K562 (cell line): ENCODE data around the gene TOR1A. TPM values are rescaled to one million over a fixed set of nuclear protein-coding genes. Genes with fewer than 3 reads are reported as not detected.

Source experiments
- AFF1 ChIP-seq, 2 experiments: fragments of 450-650 bp; IDR thresholded peaks; 2 replicates each; pipeline ENCODE4 v1.6.1; 2018; ENCODE audit warnings: mild to moderate bottlenecking in 2 of 2, low read depth in 1 of 2; ENCODE audit not compliant: partially characterized antibody in 2 of 2
- CAMTA2 ChIP-seq: fragments of 250-450 bp; sonication (Bioruptor Pico); conservative IDR thresholded peaks from 2 replicates; pipeline ENCODE4 v1.5.1; 2022
- CREB1 ChIP-seq, 2 experiments: sonication (generic) in 1 of 2; formaldehyde crosslinking in 1 of 2; IDR thresholded peaks; 2 replicates each; pipeline versions ENCODE4 v1.6.1 to v1.8.0; 2012 to 2022; ENCODE audit warnings: inconsistent platforms in 1 of 2, mild to moderate bottlenecking in 1 of 2, missing genetic modification reagents in 1 of 2, moderate library complexity in 1 of 2
- E2F1 ChIP-seq: sonication (generic); formaldehyde crosslinking; IDR thresholded peaks from 2 replicates; pipeline ENCODE4 v1.8.1; 2023; ENCODE audit warnings: mild to moderate bottlenecking, missing genetic modification reagents, moderate library complexity
- ESRRA ChIP-seq: fragments of 450-650 bp; IDR thresholded peaks from 2 replicates; pipeline ENCODE4 v1.6.1; 2014; ENCODE audit warnings: low read depth, mild to moderate bottlenecking, moderate library complexity, borderline replicate concordance
- MAX ChIP-seq: sonication (generic); formaldehyde crosslinking; IDR thresholded peaks from 2 replicates; pipeline ENCODE4 v1.9.0; 2022; ENCODE audit warnings: mild to moderate bottlenecking, missing genetic modification reagents
- MYNN ChIP-seq, 2 experiments: sonication (generic); formaldehyde crosslinking in 1 of 2; IDR thresholded peaks; 2 replicates each; pipeline versions ENCODE4 v1.5.0 to v1.6.1; 2016 to 2020; ENCODE audit warnings: antibody characterized with exemption in 1 of 2, missing genetic modification reagents in 1 of 2
- NFYB ChIP-seq: IDR thresholded peaks from 2 replicates; pipeline ENCODE4 v1.6.1; 2011; ENCODE audit warnings: mild to moderate bottlenecking, moderate library complexity; ENCODE audit not compliant: insufficient read length; ENCODE audit errors: extremely low read depth
- SFPQ ChIP-seq: fragments of 200-400 bp; formaldehyde crosslinking; IDR thresholded peaks from 2 replicates; pipeline ENCODE4 v1.6.1; 2017; ENCODE audit warnings: mild to moderate bottlenecking, low read depth, low read length, moderate library complexity
- SP2 ChIP-seq: IDR thresholded peaks from 2 replicates; pipeline ENCODE4 v1.6.1; 2011; ENCODE audit warnings: mild to moderate bottlenecking, low read depth, low read length, moderate library complexity; ENCODE audit not compliant: poor library complexity, severe bottlenecking; ENCODE audit errors: extremely low read depth
- ZBTB2 ChIP-seq: fragments of 450-650 bp; IDR thresholded peaks from 2 replicates; pipeline ENCODE4 v1.6.1; 2016; ENCODE audit warnings: antibody characterized with exemption
- ZNF511 ChIP-seq: sonication (generic); formaldehyde crosslinking; IDR thresholded peaks from 2 replicates; pipeline ENCODE4 v1.8.0; 2022; ENCODE audit warnings: mild to moderate bottlenecking, missing genetic modification reagents
- ZNF639 ChIP-seq, 2 experiments: fragments of 200-800 bp in 1 of 2; sonication (Bioruptor generic) in 1 of 2; sonication (generic) in 1 of 2; formaldehyde crosslinking in 1 of 2; IDR thresholded peaks in 1 of 2; conservative IDR thresholded peaks in 1 of 2; 2 replicates each; pipeline versions ENCODE4 v1.5.0 to v1.6.1; 2016 to 2020; ENCODE audit warnings: missing compliant biosample characterization in 1 of 2, missing genetic modification characterization in 1 of 2, missing genetic modification reagents in 1 of 2
- polyA plus RNA-seq, 8 experiments: library from polyadenylated mRNA; depleted of rRNA in 4 of 8; stranded (reverse) in 5 of 8; unstranded in 3 of 8; fragments of >200 nt; fragmentation: Nextera tagmentation in 2 of 8; fragmentation: Illumina TruSeq in 1 of 8; extraction: Ambion mirVana in 2 of 8; extraction: Trizol in 1 of 8; gene quantifications; 2 replicates each; pipeline versions ENCODE4 v1.2.1 to v1.2.3, GENCODE V29; 2011 to 2014; ENCODE audit warnings: inconsistent platforms in 1 of 8, missing spikeins in 1 of 8
- total RNA-seq, 7 experiments: library from RNA; depleted of rRNA in 6 of 7; stranded (reverse); fragments of >200 nt in 6 of 7; fragmentation: Illumina TruSeq in 2 of 7; extraction: Trizol in 2 of 7; gene quantifications; 2 replicates each; pipeline versions ENCODE4 v1.2.1 to v1.2.3, GENCODE V29; 2011 to 2021; ENCODE audit warnings: low replicate concordance in 1 of 7

Gene TOR1A
- total and polyA plus RNA-seq, 9 of the 15 experiments (the other 6 are each of a cell fraction or from before 2014, with no cell fraction given): 4.5 to 85.8 (median 51.3) TPM

- no peak for TF ChIP-seq ZBTB2
- 0 out of 2 replicates have a peak, but pooled peaks have one; percentile 76 for TF ChIP-seq ESRRA
- no peak for TF ChIP-seq CAMTA2 (CRISPR knock-in tag)
- peak; percentile 52; the same call in 1 of the 2 replicates for TF ChIP-seq MYNN (IDR thresholded peaks at IDR 0.05)
- TF ChIP-seq MYNN (CRISPR knock-in tag; IDR thresholded peaks at IDR 0.05): no peak
- peak; percentile 98 for TF ChIP-seq MAX (CRISPR knock-in tag)
- TF ChIP-seq E2F1 (CRISPR knock-in tag): peak; percentile 87
- TF ChIP-seq ZNF639 (CRISPR knock-in tag; conservative IDR thresholded peaks at IDR 0.05 in 1 of 2, IDR thresholded peaks at IDR 0.05 in 1 of 2): peak in 1 of 2 experiments; percentile 96; a peak in 2 of 4 replicates
- TF ChIP-seq CREB1 (IDR thresholded peaks at IDR 0.05): peak; percentile 62
- TF ChIP-seq CREB1 (CRISPR knock-in tag; IDR thresholded peaks at IDR 0.05): peak; percentile 75; the same call in 1 of the 2 replicates
- no peak for TF ChIP-seq SFPQ
- TF ChIP-seq NFYB: no peak
- peak in 1 of 2 experiments; percentile 79 for TF ChIP-seq AFF1 (IDR thresholded peaks at IDR 0.05; ENCODE audit: low read depth in 1 of 2, partially characterized antibody in 2 of 2)
- no peak for TF ChIP-seq SP2
- TF ChIP-seq ZNF511 (CRISPR knock-in tag): peak; percentile 85
Observed at GRCh38 chr9:129823935-129824601, at the start of gene TOR1A (continued).
